Neural progenitor cell (in vitro differentiated cells): Measurements from ENCODE around the gene CAPZB. TPM values are rescaled to one million over a fixed set of nuclear protein-coding genes. Genes with fewer than 3 reads are reported as not detected.

Experiments used
- DNase-seq: peaks from one replicate; pipeline ENCODE4 v3.0.0-alpha.2; 2016; ENCODE audit warnings: low spot score
- H2AFZ ChIP-seq: fragments of 200-600 bp; sonication (generic); replicated peaks from 2 replicates; pipeline ENCODE4 v1.6.1; 2016; ENCODE audit warnings: antibody characterized with exemption
- H3F3A ChIP-seq: fragments of 200-600 bp; sonication (generic); 2 replicates; pipeline ENCODE4 v1.6.1; 2016; ENCODE audit warnings: antibody characterized with exemption, low read depth
- H3K27ac ChIP-seq: fragments of 200-600 bp; sonication (generic); 2 replicates; pipeline ENCODE4 v1.5.1; 2016; ENCODE audit warnings: mild to moderate bottlenecking
- H3K27me3 ChIP-seq: fragments of 200-600 bp; sonication (generic); 2 replicates; pipeline ENCODE4 v1.6.1; 2016; ENCODE audit warnings: mild to moderate bottlenecking, moderate library complexity
- H3K36me3 ChIP-seq: fragments of 200-600 bp; sonication (generic); 2 replicates; pipeline ENCODE4 v1.5.1; 2016
- H3K4me1 ChIP-seq: fragments of 200-600 bp; sonication (generic); 2 replicates; pipeline ENCODE4 v1.6.1; 2016; ENCODE audit warnings: mixed run types
- H3K4me2 ChIP-seq: fragments of 200-600 bp; sonication (generic); 2 replicates; pipeline ENCODE4 v1.6.1; 2016
- H3K4me3 ChIP-seq: fragments of 200-600 bp; sonication (generic); 2 replicates; pipeline ENCODE4 v1.5.1; 2016
- H3K79me2 ChIP-seq: fragments of 200-600 bp; sonication (generic); 2 replicates; pipeline ENCODE4 v1.6.1; 2016; ENCODE audit warnings: low read depth
- H3K9ac ChIP-seq: fragments of 200-600 bp; sonication (generic); 2 replicates; pipeline ENCODE4 v1.6.1; 2016
- H3K9me3 ChIP-seq: fragments of 200-600 bp; sonication (generic); 2 replicates; pipeline ENCODE4 v1.5.1; 2016; ENCODE audit warnings: low read depth
- H4K20me1 ChIP-seq: fragments of 200-600 bp; sonication (generic); 2 replicates; pipeline ENCODE4 v1.6.1; 2016; ENCODE audit warnings: low read depth
- H3K27ac Mint-ChIP-seq: 3 replicates; pipeline ENCODE4 v1.8.0; 2021; ENCODE audit warnings: mixed read lengths
- H3K27me3 Mint-ChIP-seq: 2 replicates; pipeline ENCODE4 v1.8.0; 2022; ENCODE audit warnings: low read depth, mild to moderate bottlenecking, inconsistent platforms, moderate library complexity, mixed read lengths; ENCODE audit not compliant: insufficient read depth
- H3K36me3 Mint-ChIP-seq: 3 replicates; pipeline ENCODE4 v1.8.0; 2021; ENCODE audit warnings: mixed read lengths
- H3K4me1 Mint-ChIP-seq: 3 replicates; pipeline ENCODE4 v1.8.0; 2021; ENCODE audit warnings: mixed read lengths
- H3K4me3 Mint-ChIP-seq: 3 replicates; pipeline ENCODE4 v1.8.0; 2021; ENCODE audit warnings: mild to moderate bottlenecking, moderate library complexity, mixed read lengths
- H3K9me3 Mint-ChIP-seq: 3 replicates; pipeline ENCODE4 v1.8.0; 2020; ENCODE audit warnings: mixed read lengths
- EZH2 ChIP-seq: fragments of 200-600 bp; sonication (generic); IDR thresholded peaks from 2 replicates; pipeline ENCODE4 v1.6.1; 2017; ENCODE audit warnings: antibody characterized with exemption, mild to moderate bottlenecking, moderate library complexity
- EZH2phosphoT487 ChIP-seq: fragments of 200-600 bp; sonication (generic); IDR thresholded peaks from 2 replicates; pipeline ENCODE4 v1.6.1; 2017; ENCODE audit warnings: antibody characterized with exemption
- total RNA-seq: library from RNA; depleted of rRNA; stranded (reverse); fragments of >200 nt; gene quantifications from 2 replicates; pipeline ENCODE4 v1.2.3, GENCODE V29; 2015; ENCODE audit warnings: low replicate concordance
- TF ChIP-seq, protein P1 (sequence below): fragments of 200-600 bp; sonication (generic); IDR thresholded peaks from 2 replicates; pipeline ENCODE4 v1.5.1; 2017; ENCODE audit warnings: antibody characterized with exemption, mild to moderate bottlenecking

The CAPZB gene
- total RNA-seq, 1 donor from 2014 or later = 134 TPM

GRCh38 chr1:19436716-19437476 is 48.4 kb downstream of the CAPZB start:
- no peak for DNase-seq
- H3F3A ChIP-seq = no peaks in the 10 kb centered on the region
- H3K27ac Mint-ChIP-seq = no peak overlapping the region
- peaks cover 3% of the 10 kb centered on the region for H3K4me1 ChIP-seq
- TF ChIP-seq EZH2 = no peak
- TF ChIP-seq, protein P1, sequence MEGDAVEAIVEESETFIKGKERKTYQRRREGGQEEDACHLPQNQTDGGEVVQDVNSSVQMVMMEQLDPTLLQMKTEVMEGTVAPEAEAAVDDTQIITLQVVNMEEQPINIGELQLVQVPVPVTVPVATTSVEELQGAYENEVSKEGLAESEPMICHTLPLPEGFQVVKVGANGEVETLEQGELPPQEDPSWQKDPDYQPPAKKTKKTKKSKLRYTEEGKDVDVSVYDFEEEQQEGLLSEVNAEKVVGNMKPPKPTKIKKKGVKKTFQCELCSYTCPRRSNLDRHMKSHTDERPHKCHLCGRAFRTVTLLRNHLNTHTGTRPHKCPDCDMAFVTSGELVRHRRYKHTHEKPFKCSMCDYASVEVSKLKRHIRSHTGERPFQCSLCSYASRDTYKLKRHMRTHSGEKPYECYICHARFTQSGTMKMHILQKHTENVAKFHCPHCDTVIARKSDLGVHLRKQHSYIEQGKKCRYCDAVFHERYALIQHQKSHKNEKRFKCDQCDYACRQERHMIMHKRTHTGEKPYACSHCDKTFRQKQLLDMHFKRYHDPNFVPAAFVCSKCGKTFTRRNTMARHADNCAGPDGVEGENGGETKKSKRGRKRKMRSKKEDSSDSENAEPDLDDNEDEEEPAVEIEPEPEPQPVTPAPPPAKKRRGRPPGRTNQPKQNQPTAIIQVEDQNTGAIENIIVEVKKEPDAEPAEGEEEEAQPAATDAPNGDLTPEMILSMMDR = no peak
- no peak for TF ChIP-seq EZH2phosphoT487
- no peaks in the 10 kb centered on the region for H3K27me3 Mint-ChIP-seq
- H3K4me3 ChIP-seq = no peak overlapping the region
- H3K4me1 Mint-ChIP-seq = peaks cover 36% of the 10 kb centered on the region
- no peak overlapping the region for H3K4me2 ChIP-seq
- H3K4me3 Mint-ChIP-seq = no peak overlapping the region
- no peaks in the 10 kb centered on the region for H3K36me3 ChIP-seq
- H3K9ac ChIP-seq = no peak overlapping the region
- H3K9me3 ChIP-seq = no peaks in the 10 kb centered on the region
- peaks cover 57% of the 10 kb centered on the region for H4K20me1 ChIP-seq
- H3K79me2 ChIP-seq = peaks cover 97% of the 10 kb centered on the region
- H2AFZ ChIP-seq = no peak overlapping the region
- H3K36me3 Mint-ChIP-seq = peaks cover 10% of the 10 kb centered on the region
- no peaks in the 10 kb centered on the region for H3K9me3 Mint-ChIP-seq
- no peaks in the 10 kb centered on the region for H3K27me3 ChIP-seq
- no peak overlapping the region for H3K27ac ChIP-seq

DNA sequence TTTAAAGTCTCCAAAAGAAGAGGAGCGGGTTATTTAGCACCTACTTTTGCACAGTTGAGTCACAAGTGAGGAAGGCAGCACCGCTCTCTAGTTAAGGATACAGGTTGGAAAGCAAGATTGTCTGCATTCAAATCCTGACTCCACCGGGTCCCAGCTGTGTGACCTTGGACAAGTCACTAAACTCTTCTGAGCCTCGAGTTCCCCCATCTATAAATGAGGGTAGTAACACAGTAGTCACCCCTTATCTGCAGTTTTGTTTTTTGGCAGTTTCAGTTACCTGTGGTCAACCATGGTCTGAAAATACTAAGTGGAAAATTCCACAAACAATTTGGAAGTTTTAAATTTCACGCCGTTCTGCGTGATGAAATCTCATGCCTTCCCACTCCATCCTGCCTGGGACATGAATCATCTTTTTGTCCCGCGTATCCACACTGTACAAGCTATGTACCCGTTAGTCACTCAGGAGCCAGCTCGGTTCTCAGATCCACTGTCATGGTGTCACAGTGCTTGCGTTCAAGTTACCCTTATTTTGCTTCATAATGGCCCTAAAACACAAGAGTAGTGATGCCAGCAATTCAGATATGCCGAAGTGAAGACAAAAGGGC is 49.4 kb downstream of the CAPZB start:
- Histone ChIP-seq H3K4me2 (no peak overlapping the region), H2AFZ (no peak overlapping the region), H3K9me3 (no peaks in the 10 kb centered on the region), H3K4me3 (no peak overlapping the region), H3K36me3 (no peaks in the 10 kb centered on the region), H3K27me3 (no peaks in the 10 kb centered on the region), H3F3A (no peaks in the 10 kb centered on the region), H4K20me1 (peaks cover 57% of the 10 kb centered on the region), H3K9ac (no peak overlapping the region), H3K79me2 (peaks cover 97% of the 10 kb centered on the region), H3K27ac (no peak overlapping the region), H3K4me1 (peaks cover 3% of the 10 kb centered on the region)
- Mint-ChIP-seq H3K27me3 (no peaks in the 10 kb centered on the region), H3K27ac (no peak overlapping the region), H3K4me3 (no peak overlapping the region), H3K4me1 (peaks cover 32% of the 10 kb centered on the region), H3K9me3 (no peaks in the 10 kb centered on the region), H3K36me3 (peaks cover 10% of the 10 kb centered on the region)
- DNase-seq = no peak
- TF ChIP-seq, protein P1 = no peak
- TF ChIP-seq EZH2phosphoT487 (no peak), EZH2 (no peak)

- H3K27me3 ChIP-seq = no peaks in the 10 kb centered on the region
- no peak overlapping the region for H3K4me2 ChIP-seq
- H3K9ac ChIP-seq = no peak overlapping the region
- Mint-ChIP-seq H3K27me3 (no peaks in the 10 kb centered on the region), H3K27ac (no peak overlapping the region), H3K36me3 (peaks cover 10% of the 10 kb centered on the region), H3K4me3 (no peak overlapping the region), H3K4me1 (peaks cover 37% of the 10 kb centered on the region), H3K9me3 (no peaks in the 10 kb centered on the region)
- peak overlapping the region; percentile 56 for H3K27ac ChIP-seq
- TF ChIP-seq EZH2 (no peak), EZH2phosphoT487 (no peak)
- TF ChIP-seq, protein P1 = no peak
- H4K20me1 ChIP-seq = peaks cover 59% of the 10 kb centered on the region
- no peaks in the 10 kb centered on the region for H3K36me3 ChIP-seq
- DNase-seq = no peak
- H3F3A ChIP-seq = no peaks in the 10 kb centered on the region
- no peak overlapping the region for H3K4me3 ChIP-seq
- H3K79me2 ChIP-seq = peaks cover 98% of the 10 kb centered on the region
- peaks cover 7% of the 10 kb centered on the region for H3K4me1 ChIP-seq
- no peaks in the 10 kb centered on the region for H3K9me3 ChIP-seq
- H2AFZ ChIP-seq = no peak overlapping the region
These were observed 50.2 kb downstream of the CAPZB start for GRCh38 chr1:19435181-19435580.
